H9 (cell line): Measurements from ENCODE around the gene LGALS8. TPM values are rescaled to one million over a fixed set of nuclear protein-coding genes. Genes with fewer than 3 reads are reported as not detected.

ENCODE experiments used
- DNase-seq: peaks from one replicate; pipeline ENCODE4 v3.0.0-alpha.2; 2017
- H2AFZ ChIP-seq: one replicate; pipeline ENCODE4 v1.6.1; 2013; ENCODE audit warnings: mild to moderate bottlenecking, low read length, control low read depth, moderate library complexity
- H2AK5ac ChIP-seq: 2 replicates; pipeline ENCODE4 v1.6.1; 2013; ENCODE audit warnings: low read length, control low read depth, mixed read lengths; ENCODE audit not compliant: insufficient read length
- H2BK120ac ChIP-seq: one replicate; pipeline ENCODE4 v1.6.1; 2013; ENCODE audit warnings: low read depth, mild to moderate bottlenecking, low read length, control low read depth, inconsistent platforms; ENCODE audit not compliant: poor library complexity, severe bottlenecking
- H2BK12ac ChIP-seq: 2 replicates; pipeline ENCODE4 v1.6.1; 2013; ENCODE audit warnings: low read length, control low read depth, mixed read lengths, low read depth; ENCODE audit not compliant: insufficient read length
- H2BK15ac ChIP-seq: 2 replicates; pipeline ENCODE4 v1.6.1; 2013; ENCODE audit warnings: low read depth, low read length, control low read depth
- H2BK20ac ChIP-seq: one replicate; pipeline ENCODE4 v1.6.1; 2013; ENCODE audit warnings: low read depth, mild to moderate bottlenecking, low read length, control low read depth, inconsistent platforms; ENCODE audit not compliant: poor library complexity, severe bottlenecking
- H2BK5ac ChIP-seq: 2 replicates; pipeline ENCODE4 v1.6.1; 2013; ENCODE audit warnings: low read length, control low read depth, mixed read lengths; ENCODE audit not compliant: insufficient read length
- H3K14ac ChIP-seq: 2 replicates; pipeline ENCODE4 v1.6.1; 2013; ENCODE audit warnings: low read length, control low read depth; ENCODE audit not compliant: insufficient read depth
- H3K18ac ChIP-seq: 2 replicates; pipeline ENCODE4 v1.6.1; 2013; ENCODE audit warnings: low read depth, mild to moderate bottlenecking, mixed read lengths, low read length, control low read depth; ENCODE audit not compliant: insufficient read length
- H3K23ac ChIP-seq: 2 replicates; pipeline ENCODE4 v1.6.1; 2013; ENCODE audit warnings: low read length, control low read depth, mixed read lengths, low read depth; ENCODE audit not compliant: insufficient read length
- H3K23me2 ChIP-seq: 2 replicates; pipeline ENCODE4 v1.6.1; 2013; ENCODE audit warnings: low read depth, mild to moderate bottlenecking, mixed read lengths, low read length, control low read depth; ENCODE audit not compliant: insufficient read length, poor library complexity, severe bottlenecking
- H3K27ac ChIP-seq: 2 replicates; pipeline ENCODE4 v1.5.1; 2013; ENCODE audit warnings: low read length, control low read depth, mixed read lengths, low read depth; ENCODE audit not compliant: insufficient read length
- H3K27me3 ChIP-seq: 2 replicates; pipeline ENCODE4 v1.6.1; 2013; ENCODE audit warnings: low read length, control low read depth, inconsistent platforms; ENCODE audit not compliant: insufficient read depth
- H3K4ac ChIP-seq: 2 replicates; pipeline ENCODE4 v1.6.1; 2013; ENCODE audit warnings: low read depth, mild to moderate bottlenecking, control low read depth, inconsistent platforms, low read length, moderate library complexity
- H3K4me1 ChIP-seq: 2 replicates; pipeline ENCODE4 v1.6.1; 2013; ENCODE audit warnings: low read length, control low read depth, inconsistent platforms; ENCODE audit not compliant: insufficient read depth
- H3K4me2 ChIP-seq: 2 replicates; pipeline ENCODE4 v1.6.1; 2013; ENCODE audit warnings: low read length, control low read depth, mixed read lengths; ENCODE audit not compliant: insufficient read length, insufficient read depth
- H3K56ac ChIP-seq: 2 replicates; pipeline ENCODE4 v1.6.1; 2013; ENCODE audit warnings: low read depth, mild to moderate bottlenecking, mixed read lengths, low read length, control low read depth; ENCODE audit not compliant: insufficient read length
- H3K79me1 ChIP-seq: 2 replicates; pipeline ENCODE4 v1.6.1; 2013; ENCODE audit warnings: low read depth, mild to moderate bottlenecking, moderate library complexity, low read length, control low read depth, inconsistent platforms; ENCODE audit not compliant: insufficient read depth, poor library complexity, severe bottlenecking
- H3K79me2 ChIP-seq: 2 replicates; pipeline ENCODE4 v1.6.1; 2013; ENCODE audit warnings: low read length, control low read depth, inconsistent platforms; ENCODE audit not compliant: insufficient read depth
- H3K9ac ChIP-seq: 2 replicates; pipeline ENCODE4 v1.6.1; 2013; ENCODE audit warnings: low read length, control low read depth, mixed read lengths; ENCODE audit not compliant: insufficient read length; ENCODE audit errors: extremely low read depth
- H3K9me3 ChIP-seq: one replicate; pipeline ENCODE4 v1.6.1; 2013; ENCODE audit warnings: low read depth, low read length, inconsistent platforms; ENCODE audit not compliant: control insufficient read depth
- H3T11ph ChIP-seq: one replicate; pipeline ENCODE4 v1.6.1; 2013; ENCODE audit warnings: mild to moderate bottlenecking, low read length, control low read depth, inconsistent platforms
- H4K20me1 ChIP-seq: one replicate; pipeline ENCODE4 v1.6.1; 2013; ENCODE audit not compliant: control insufficient read depth, insufficient read length, insufficient read depth
- H4K5ac ChIP-seq: 2 replicates; pipeline ENCODE4 v1.6.1; 2013; ENCODE audit warnings: low read depth, mild to moderate bottlenecking, mixed read lengths, low read length, control low read depth; ENCODE audit not compliant: insufficient read length
- H4K8ac ChIP-seq: replicated peaks from 2 replicates; pipeline ENCODE4 v1.6.1; 2013; ENCODE audit warnings: low read length, control low read depth, mixed read lengths, low read depth; ENCODE audit not compliant: insufficient read length
- H4K91ac ChIP-seq: 2 replicates; pipeline ENCODE4 v1.6.1; 2013; ENCODE audit warnings: low read depth, mild to moderate bottlenecking, moderate library complexity, mixed read lengths, low read length, control low read depth; ENCODE audit not compliant: insufficient read length
- H3K27ac Mint-ChIP-seq, 3 experiments: 2 replicates in 2 of 3; 3 replicates in 1 of 3; pipeline ENCODE4 v1.8.0; 2020 to 2021; ENCODE audit warnings: mixed read lengths in 3 of 3, mild to moderate bottlenecking in 1 of 3, moderate library complexity in 1 of 3
- H3K27me3 Mint-ChIP-seq: 2 replicates; pipeline ENCODE4 v1.8.0; 2021; ENCODE audit warnings: low read depth, mild to moderate bottlenecking, moderate library complexity, mixed read lengths
- H3K36me3 Mint-ChIP-seq, 3 experiments: 2 replicates in 2 of 3; 3 replicates in 1 of 3; pipeline ENCODE4 v1.8.0; 2020 to 2021; ENCODE audit warnings: low read depth in 3 of 3, mixed read lengths in 3 of 3; ENCODE audit not compliant: insufficient read depth in 1 of 3
- H3K4me1 Mint-ChIP-seq, 2 experiments: 2 replicates each; pipeline ENCODE4 v1.8.0; 2020; ENCODE audit warnings: mixed read lengths in 2 of 2
- H3K4me3 Mint-ChIP-seq, 2 experiments: 2 replicates in 1 of 2; 3 replicates in 1 of 2; pipeline ENCODE4 v1.8.0; 2020 to 2021; ENCODE audit warnings: mild to moderate bottlenecking in 2 of 2, mixed read lengths in 2 of 2, moderate library complexity in 1 of 2
- H3K9me3 Mint-ChIP-seq, 2 experiments: 2 replicates in 1 of 2; 3 replicates in 1 of 2; pipeline ENCODE4 v1.8.0; 2020; ENCODE audit warnings: mild to moderate bottlenecking in 2 of 2, mixed read lengths in 2 of 2, moderate library complexity in 1 of 2
- WGBS: extraction: QIAGEN DNeasy Blood & Tissue Kit; methylation state at CpG from one replicate; pipeline ENCODE4 v1.1.7; 2013; ENCODE audit warnings: missing lambda C conversion rate, low lambda C conversion rate, mixed read lengths; ENCODE audit not compliant: insufficient read length; ENCODE audit errors: extremely low coverage; 5-methylcytosine and 5-hydroxymethylcytosine counted together
- total RNA-seq: library from RNA; stranded (reverse); gene quantifications from 2 replicates; pipeline ENCODE4 v1.2.1, GENCODE V29; 2021
- TF ChIP-seq, protein P1 (sequence below): fragments of 200-600 bp; sonication (generic); conservative IDR thresholded peaks from 3 replicates; pipeline ENCODE4 v1.8.0; 2021; ENCODE audit warnings: antibody characterized with exemption, mild to moderate bottlenecking

LGALS8 gene
- total RNA-seq, 1 experiment from 2014 or later, result 14.2 TPM

- H4K20me1 ChIP-seq, result no peaks in the 10 kb centered on the region
- H3K4me2 ChIP-seq, result no peak overlapping the region
- H2BK120ac ChIP-seq, result no peak overlapping the region
- H3K9me3 ChIP-seq, result no peaks in the 10 kb centered on the region
- Mint-ChIP-seq H3K4me3 (no peak overlapping the region), H3K36me3 (no peaks in the 10 kb centered on the region), H3K4me1 (peaks cover 13 to 19% of the 10 kb centered on the region in 2 experiments), H3K27me3 (no peaks in the 10 kb centered on the region; the same call in 1 of the 2 replicates), H3K9me3 (no peaks in the 10 kb centered on the region), H3K27ac (no peak overlapping the region)
- H3K18ac ChIP-seq, result no peak overlapping the region
- no peak overlapping the region for H3K9ac ChIP-seq
- DNase-seq, result no peak
- H3K27ac ChIP-seq, result no peak overlapping the region
- no peaks in the 10 kb centered on the region for H3K27me3 ChIP-seq
- no peak overlapping the region for H3T11ph ChIP-seq
- no peaks in the 10 kb centered on the region for H3K23me2 ChIP-seq
- no CpG with 5 or more reads among the region's 10 CpGs for WGBS
- H2BK20ac ChIP-seq, result no peak overlapping the region
- H4K5ac ChIP-seq, result no peak overlapping the region
- H2BK12ac ChIP-seq, result no peak overlapping the region
- TF ChIP-seq, protein P1, sequence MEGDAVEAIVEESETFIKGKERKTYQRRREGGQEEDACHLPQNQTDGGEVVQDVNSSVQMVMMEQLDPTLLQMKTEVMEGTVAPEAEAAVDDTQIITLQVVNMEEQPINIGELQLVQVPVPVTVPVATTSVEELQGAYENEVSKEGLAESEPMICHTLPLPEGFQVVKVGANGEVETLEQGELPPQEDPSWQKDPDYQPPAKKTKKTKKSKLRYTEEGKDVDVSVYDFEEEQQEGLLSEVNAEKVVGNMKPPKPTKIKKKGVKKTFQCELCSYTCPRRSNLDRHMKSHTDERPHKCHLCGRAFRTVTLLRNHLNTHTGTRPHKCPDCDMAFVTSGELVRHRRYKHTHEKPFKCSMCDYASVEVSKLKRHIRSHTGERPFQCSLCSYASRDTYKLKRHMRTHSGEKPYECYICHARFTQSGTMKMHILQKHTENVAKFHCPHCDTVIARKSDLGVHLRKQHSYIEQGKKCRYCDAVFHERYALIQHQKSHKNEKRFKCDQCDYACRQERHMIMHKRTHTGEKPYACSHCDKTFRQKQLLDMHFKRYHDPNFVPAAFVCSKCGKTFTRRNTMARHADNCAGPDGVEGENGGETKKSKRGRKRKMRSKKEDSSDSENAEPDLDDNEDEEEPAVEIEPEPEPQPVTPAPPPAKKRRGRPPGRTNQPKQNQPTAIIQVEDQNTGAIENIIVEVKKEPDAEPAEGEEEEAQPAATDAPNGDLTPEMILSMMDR, result no peak
- H3K56ac ChIP-seq, result no peak overlapping the region
- no peak overlapping the region for H3K14ac ChIP-seq
- H3K23ac ChIP-seq, result no peak overlapping the region
- no peak overlapping the region for H4K8ac ChIP-seq
- H2AK5ac ChIP-seq, result no peak overlapping the region
- no peak overlapping the region for H2BK15ac ChIP-seq
- no peaks in the 10 kb centered on the region for H3K79me1 ChIP-seq
- no peak overlapping the region for H4K91ac ChIP-seq
- H2BK5ac ChIP-seq, result no peak overlapping the region
- H3K4ac ChIP-seq, result no peak overlapping the region
- H2AFZ ChIP-seq, result no peak overlapping the region
- peaks cover 2% of the 10 kb centered on the region; the same call in 1 of the 2 replicates for H3K4me1 ChIP-seq
- no peaks in the 10 kb centered on the region for H3K79me2 ChIP-seq
Observed at GRCh38 chr1:236494586-236495466, 29.0 kb upstream of the LGALS8 start.
